ENCODE data around the gene HACD4.

HACD4 gene, protein sequence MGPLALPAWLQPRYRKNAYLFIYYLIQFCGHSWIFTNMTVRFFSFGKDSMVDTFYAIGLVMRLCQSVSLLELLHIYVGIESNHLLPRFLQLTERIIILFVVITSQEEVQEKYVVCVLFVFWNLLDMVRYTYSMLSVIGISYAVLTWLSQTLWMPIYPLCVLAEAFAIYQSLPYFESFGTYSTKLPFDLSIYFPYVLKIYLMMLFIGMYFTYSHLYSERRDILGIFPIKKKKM

DNA sequence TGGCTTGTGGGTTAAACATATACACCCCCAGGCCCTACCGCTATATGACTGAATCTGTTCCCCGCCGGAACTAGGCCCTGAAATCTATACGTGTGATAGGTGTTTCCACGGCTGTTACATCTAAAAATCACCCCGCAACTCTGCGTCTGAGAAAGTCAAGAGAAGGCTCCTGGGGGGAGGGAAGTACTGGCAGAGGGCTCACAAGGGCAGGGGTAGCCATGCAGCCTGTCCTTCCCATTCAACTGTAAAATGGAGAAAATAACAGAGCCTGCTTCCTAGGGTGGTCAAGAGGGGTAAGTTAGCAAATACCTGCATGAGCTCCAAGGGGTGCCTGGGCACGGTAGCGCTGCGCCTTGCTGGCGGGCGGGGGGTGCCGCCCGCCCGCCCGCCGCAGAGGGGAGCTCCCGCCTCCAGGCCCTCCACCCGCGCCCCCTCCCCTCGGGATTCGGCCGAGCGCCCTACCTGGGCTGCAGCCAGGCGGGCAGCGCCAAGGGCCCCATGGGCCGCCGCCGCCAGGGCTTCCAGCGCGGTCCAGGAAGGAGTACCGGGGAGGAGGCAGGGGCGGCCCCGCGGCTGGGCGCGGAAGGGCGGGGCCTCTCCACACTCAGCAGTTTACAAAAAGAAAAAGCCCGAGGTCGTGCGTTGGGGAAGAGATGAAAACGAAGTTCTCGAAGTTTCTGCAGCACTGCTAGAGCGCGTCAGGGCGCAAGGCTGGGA is at the start of gene HACD4:
Gene HACD4, minus strand, starts transcription at position 550 of the 717 bp plus-strand sequence. Its CDS starts 50 bp downstream, at position 500.
- peak; percentile 3 for DNase-seq

DNA sequence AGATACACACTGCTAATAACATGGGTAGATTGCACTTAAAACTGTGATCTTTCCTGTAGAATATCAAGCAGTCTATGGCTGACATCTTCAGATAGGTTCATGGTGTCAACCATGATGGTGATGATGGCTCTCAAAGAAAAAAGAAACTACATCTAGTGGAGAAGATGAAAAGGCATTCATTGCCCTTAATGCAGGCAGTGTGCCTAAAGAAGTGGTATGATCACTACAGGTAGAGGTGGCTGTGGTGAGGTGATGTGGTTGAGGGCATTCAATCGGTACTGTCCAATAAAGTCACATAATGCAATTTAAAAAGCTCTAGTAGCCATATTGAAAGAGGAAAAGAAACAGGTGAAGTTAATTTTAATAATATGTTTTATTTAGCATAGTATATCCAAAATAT is 49.4 kb upstream of the HACD4 start:
- no peak for DNase-seq

DNA sequence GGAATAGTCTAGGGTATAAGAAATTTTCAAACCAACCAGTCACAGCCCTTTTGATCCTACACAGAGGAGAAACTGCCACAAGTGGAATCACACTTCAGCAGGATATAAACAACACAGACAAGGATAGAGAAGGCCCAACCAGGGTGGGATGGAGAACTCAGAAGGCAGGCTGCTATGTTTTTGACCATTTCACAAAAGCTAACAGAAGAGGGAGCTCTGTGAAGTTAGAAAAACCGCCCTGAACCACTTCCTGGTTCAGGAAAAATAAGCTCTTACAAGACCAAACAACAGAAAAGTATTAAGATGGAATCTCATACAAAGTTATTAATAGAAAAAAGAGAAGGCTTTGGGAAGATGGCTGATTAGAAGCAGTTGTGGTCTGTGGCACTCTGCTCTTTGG is 47.3 kb upstream of the HACD4 start:
- DNase-seq: no peak

DNA sequence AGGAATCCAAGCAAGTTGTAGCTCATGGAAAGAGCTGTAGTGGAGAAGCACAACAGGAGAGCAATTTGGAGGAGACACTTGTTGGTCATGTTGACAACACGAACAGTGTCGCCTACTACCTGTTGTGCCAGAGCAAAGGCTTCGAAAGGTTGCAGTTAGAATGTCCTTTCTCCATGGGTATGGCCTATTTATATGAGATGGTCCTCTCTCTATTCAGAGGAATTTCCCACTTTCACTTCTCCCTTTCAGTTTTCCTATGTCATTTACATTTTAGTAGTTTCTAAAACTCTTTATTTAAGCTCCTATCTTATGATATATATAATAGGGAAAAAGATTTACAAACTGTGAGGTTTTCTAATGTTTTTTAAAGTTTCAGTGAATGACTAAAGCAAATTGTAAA is 46.3 kb upstream of the HACD4 start, which contains the start of gene IFNB1:
Gene IFNB1, minus strand, starts transcription at position 162 of the 400 bp plus-strand sequence. Its CDS starts 73 bp downstream, at position 89.
- no peak for DNase-seq

DNA sequence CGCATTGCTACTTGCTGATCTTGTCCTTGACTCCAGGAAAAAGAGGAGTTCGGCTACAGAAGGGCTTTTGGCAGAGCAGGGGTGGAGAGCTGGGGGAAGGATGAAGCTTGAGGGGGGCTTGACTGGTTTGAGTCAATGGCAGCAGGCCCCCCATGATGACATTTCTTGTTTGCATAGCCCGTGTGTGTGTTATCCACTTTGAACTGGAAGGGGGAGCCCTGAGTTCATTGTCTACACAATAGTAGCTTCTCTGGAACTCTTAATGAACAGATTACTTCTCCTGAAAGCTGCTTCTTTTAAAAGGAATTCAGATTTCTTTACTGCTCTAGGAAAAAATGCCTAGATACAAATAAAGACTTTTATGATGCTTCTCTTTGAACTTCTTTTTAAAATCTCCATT is 44.0 kb upstream of the HACD4 start:
- DNase-seq: no peak

DNA sequence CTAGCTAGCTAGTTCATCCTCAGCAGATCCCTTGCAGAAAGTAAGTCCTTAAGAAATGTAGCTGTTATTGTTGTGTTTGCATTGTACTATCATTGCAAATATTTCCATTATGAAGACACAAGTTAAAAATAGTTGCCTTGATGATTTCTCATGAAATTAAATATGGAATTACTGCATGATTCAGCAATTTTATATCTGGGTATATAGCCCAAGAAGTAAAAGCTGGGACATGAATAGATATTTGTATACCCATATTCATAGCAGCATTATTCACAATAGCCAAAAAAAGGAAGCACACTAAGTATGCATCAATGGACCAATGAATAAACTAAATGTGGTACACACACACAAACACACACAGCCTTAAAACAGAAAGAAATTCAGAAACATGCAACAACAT is 39.5 kb upstream of the HACD4 start:
- DNase-seq: no peak

DNA sequence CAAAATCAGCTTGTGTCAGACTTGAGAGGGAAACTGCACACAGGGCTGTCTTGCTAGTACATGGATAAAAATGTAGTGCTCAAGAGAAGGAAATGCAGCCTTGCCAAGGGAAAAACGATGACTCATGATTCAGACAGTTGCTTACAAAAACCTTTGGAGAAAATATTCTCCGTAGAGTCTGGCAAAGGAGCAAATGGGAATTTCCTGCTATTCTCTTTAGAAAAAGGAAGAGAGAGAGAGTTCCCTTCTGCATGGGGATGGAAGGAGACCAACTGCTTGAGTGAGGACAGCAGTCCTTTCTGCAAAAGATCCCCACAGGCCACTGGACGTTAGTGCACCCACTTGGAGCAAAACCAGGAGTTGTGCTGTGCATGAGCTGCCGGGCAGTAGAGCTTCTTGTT is 38.7 kb upstream of the HACD4 start:
- DNase-seq: no peak

DNA sequence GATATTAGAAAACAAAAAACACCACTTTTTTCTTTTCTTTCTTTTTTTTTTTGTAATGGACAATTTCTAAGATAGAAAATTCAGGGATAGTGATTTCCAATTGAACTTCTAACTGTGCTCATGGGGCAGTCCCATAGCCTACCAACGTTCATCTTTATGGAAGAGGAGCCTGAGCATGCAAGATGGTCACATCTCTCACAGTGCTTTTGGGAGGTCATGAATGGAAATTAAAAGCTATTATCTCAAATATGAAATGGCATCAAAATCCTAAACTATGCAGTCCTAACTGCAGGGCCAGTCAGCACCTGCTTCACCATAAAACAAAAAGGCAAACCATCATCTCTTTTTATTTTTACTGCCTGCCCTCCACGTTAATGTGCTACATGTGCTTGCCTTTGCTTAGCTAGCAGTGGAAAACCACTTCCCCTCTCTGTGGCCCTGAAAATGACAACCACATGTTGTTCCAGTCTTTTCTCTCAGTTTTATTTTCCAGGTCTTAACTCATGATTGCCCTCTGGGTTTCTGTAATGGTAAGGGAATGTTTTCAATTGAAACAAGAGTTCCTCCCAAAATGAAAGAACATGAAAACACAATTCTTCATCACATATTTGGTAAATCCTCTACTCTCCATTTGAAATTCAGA is 29.6 kb upstream of the HACD4 start:
- no peak for DNase-seq

DNA sequence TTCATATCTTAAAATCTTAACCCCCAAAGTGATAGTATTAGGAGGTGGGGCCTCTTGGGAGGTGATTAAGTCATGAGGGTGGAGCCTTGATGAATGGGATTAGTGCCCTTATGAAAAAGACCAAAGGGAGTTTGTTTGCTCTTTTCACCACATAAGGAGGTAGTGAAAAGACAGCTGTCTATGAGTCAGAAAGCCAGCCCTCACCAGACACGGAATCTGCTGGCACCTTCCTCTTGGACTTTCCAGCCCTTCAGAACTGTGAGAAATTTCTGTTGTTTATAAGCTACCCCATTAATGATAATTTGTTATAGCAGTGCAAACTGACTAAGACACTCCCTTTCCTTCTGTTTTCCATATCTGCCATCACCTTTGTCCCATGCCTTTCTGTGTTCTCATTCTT is 25.5 kb upstream of the HACD4 start:
- no peak for DNase-seq

DNA sequence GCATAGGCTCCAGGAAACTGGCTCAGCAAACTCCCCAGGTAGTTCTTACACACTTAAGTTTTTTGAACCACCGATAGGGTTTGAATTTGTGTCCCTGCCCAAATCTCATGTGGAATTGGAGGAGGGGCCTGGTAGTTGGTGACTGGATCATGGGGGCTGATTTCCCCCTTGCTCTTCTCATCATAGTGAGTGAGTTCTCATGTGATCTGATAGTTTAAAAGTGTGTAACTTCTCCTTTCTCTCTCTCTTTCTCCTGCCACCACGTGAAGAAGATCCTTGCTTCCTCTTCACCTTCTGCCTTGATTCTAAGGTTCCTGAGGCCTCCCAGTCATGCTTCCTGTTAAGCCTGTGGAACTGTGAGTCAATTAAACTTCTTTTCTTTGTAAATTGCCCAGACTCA is 22.4 kb upstream of the HACD4 start:
- DNase-seq: no peak

DNA sequence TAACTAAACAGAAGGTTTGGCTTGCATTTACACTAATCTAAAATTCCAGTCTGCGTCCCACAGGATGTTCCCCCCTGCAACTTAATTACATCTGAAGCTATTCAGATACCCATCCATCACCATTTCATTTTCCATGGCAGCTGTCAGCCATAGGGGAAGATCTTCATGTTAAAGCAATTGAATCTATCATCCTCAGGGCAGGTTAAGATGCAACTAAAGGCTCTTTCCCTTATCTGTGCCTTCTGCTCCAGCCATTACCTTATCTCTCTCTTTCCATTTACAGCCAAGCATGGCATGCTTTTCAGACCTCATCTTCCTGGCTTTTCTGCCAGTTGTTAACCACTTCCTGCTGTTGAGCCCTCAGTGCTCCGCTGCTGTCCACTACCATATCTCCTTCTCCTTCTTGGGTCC is 15.8 kb upstream of the HACD4 start:
- no peak for DNase-seq

DNA sequence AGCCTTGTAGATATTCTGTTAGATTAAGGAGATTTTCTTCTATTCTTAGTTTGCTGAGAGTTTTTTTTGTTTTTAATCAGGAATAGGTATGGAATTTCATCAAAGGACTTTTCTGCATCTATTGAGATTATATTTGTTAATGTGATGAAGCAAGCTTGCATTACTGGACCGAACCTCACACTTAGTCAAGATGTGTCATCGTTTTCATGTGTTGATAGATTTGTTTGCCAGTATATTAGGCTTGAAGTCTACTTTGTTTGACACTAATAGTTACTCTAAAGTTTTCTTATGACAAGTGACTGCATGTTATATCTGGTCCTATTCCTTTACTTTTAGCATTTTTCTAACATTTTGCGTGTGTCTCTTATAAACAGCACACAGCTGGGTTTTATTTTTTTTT is 12.4 kb upstream of the HACD4 start:
- no peak for DNase-seq

DNA sequence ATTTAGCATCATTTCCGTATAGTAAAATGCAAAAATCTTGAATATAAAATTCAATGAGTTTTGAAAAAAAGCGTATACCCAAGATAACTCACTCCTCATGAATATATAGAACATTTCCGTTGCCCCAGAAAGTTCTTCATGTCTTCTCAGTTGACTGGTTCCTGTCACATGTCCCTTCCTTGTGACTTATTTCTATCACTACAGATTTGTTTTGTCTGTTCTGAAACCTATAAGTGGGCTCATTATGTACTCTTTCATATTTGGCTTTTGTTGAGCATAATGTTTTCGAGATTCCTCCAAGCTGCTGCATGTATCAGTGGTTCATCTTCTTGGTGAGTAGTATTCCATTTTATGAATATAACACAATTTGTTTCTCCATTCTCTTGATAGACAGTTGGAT is 11.0 kb upstream of the HACD4 start:
- no peak for DNase-seq

DNA sequence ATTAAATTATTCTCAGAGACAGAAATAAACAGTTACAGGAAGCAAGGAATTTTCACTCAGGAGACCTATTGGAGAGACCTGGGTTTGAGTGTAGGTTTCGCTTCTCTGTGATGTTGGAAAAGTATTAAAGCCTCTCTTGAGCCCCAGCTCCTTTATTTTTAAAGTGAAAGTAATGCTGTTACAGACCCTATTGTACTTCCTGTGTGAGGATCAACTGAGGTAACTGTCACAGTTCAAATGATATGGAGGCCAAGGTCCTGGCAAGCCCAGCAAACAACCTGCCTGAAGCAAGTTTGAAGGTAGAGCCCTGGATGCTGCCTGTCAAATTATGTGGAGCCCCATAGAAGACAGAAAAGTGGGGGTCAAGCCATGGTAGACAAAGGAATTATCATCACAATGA is 7.9 kb upstream of the HACD4 start:
- no peak for DNase-seq

DNA sequence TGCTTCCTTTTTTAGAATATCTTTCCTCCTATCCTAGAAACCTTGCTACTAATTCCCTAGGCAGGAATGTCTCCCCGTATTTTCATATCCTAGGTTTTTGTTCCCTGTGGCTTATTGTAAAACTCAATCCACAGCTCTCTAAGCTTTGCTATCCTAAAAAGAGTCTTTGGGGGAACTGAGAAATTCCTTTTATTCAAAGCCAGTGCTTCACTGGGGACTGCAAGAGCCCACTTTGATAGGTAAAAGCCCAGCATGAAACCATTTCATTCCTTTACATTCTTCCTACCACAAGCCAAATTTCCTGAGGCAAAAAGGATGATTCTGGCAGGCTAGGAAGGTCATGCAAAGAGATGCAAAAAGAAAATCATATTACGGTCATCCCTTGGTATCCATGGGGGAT is 5.8 kb upstream of the HACD4 start:
- DNase-seq: no peak

DNA sequence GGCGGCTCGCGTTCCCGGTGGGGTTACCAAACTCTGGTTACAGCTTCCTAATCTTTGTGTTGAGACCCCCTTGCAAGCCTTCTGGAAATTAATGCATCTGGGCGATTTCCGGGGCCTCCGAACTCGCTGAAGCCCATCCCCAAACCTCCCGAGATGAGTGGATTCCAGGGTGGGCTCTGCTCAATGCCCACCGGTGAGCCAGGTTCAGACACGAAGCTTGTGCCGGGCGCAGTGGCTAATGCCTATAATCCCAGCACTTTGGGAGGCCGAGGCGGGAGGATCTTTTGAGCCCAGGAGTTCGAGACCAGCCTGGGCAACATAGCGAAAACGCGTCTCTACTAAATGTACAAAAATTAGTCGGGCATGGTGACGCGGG is 356 bp upstream of the HACD4 start:
- no peak for DNase-seq

DNA sequence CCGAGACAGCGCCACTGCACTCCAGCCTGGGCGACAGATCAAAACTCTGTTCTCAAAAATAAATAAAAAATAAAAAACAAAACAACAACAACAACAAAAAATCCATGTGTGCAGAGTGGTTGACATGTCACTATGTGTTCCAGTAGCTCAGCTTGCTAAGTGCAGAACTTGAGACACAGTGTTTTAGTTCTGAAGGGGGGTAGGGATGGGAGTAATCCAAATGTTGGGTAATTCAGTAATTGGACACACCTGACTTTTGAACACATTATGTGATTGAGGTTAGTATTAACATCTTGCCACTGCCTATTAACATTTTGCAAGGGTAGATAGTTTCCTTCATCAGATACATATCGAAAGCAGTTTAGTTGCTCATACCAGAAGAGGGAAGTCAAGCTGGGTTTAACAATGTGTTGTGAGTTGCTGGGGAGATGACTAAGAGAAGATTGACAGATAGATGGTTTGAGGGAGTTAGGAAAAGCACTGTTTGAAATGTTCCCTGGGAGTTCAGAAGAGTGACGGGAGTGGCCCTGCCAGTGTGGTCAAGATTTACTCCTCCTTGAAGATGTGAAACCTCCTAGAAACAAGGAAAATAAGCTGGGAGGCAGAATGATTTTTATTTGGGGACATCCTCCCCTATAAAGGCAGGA is 928 bp downstream of the HACD4 start:
- DNase-seq: no peak

DNA sequence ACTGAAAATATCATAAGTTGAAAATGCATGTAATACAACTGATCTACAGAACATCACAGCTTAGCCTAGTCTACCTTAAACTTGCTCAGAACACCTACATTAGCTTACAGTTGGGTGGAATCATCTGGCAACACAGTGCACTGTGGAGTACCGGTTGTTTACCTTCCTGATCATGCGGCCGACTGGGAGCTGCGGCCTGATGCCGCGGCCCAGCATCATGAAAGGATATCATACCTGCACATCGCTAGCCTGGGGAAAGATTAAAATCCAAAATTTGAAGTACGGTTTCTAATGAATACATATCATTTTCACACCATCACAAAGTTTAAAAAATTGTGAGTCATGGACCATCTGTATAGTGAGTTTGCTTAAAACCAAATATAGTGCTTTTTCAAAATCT is 1.8 kb downstream of the HACD4 start:
- no peak for DNase-seq

DNA sequence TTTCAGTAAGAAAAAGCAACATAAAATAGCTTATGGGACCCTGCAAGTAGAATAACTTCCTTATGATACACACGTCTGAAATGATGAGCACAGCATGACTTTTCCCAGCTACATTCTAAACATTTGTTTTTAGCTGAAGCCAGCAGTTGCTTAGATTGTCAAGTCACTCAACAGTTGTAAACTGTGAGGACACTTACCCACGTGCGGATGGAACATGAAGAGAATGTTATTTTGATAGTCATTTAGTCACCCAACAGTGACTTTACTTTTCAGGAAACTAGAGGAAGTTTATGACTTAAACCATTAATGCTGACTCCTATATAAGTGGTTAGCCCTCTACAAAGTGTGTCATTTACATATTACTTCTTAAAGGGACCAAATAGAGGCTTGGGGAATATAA is 3.0 kb downstream of the HACD4 start:
- DNase-seq: no peak

DNA sequence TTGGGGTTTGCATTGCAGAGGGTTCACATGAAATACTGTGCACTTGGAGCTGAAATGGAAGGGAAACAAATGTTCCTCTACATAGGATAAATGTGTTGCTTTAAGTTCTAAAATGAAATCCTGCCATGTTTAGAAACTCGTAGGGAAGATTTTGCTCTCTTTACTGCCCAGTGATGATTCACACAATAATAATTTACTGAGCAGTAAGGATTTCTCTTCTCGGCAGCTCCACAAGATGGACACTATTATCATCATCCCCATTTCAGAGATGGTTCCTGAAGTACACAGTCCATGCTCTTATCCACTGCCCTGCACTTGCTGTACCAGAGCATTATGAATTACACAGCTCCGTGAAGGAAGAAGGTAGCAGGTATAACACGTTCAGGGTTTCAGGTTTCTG is 4.1 kb downstream of the HACD4 start:
- DNase-seq: no peak

DNA sequence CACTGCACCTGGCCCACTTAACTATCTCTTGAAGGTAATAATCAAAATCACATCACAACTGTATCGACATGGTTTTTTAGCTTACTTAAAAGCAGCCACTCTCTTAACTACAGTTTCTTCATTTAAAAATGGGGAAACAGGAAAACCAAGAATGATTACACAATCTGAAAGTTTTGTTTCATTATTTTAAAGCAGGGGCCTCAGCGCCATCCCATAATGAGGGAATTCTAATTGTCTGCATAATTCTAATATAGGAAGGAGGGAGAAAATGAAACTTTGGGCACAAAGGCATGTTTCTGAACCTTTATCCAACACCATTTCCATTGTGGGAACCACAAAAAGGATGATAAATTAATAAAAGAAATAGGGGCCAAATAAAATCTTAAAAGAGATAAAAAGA is 7.6 kb downstream of the HACD4 start:
- DNase-seq: no peak

DNA sequence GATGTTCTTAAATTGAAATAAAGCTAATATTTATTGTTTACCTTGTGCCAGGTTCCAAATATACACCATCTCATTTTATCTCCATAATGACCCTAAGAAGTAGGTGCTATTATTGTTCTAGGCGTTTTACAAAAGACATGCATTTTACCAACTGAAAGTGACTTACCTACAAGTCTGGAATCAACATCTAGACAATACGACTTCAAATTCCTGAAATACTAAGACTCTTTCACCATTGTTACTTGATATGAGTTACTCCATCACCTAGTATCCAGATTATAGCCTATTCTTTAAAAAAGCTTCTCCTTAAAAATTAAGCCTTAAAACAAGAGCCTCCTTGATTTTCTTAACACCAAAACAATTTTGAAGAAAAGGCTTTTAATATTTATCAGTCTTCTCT is 13.3 kb downstream of the HACD4 start:
- no peak for DNase-seq

DNA sequence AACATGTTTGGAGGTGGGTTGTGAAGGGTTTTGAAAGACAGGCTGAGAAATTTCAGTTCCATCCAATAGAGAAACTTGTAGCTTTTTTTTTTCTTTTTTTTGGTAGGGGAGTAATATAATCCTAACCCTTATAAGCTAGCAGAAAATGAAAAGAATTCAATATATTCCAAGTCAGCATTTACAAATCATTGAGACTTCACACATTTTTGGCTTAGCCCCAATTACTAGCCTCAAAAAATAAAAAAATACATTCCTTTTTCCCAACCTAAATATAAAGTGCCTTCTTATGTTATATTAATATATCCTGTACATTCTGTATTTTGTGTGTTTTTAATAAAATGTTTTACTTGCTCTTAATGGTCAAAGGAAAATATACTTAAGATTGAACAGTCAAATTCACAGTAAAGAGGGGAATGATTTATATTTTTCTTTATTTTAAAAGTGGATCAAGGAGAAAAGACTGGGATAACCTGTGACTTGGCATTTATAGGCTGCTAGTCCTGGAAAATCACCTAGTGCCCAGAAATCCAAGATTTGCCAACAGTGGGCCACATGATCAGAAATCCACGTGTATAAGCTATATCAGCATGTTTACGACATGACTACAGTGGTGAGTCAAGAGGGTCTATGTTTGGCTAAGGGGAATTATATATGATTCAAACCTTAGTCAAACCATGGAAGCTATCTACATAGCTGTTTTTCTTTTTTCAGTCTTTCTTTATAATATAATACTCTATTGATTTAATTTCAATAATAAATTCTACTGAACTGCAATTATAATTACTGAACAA is 14.5 kb downstream of the HACD4 start:
- DNase-seq: no peak

Measured in NK-92 treated with Interleukin-12 subunit alpha and Interleukin-12 subunit beta, amount 100 ng/mL, for 24 hours (cell line).